Measurements from ENCODE around the gene TYK2.

- no peak for TF ChIP-seq POLR2A (IDR thresholded peaks at IDR 0.05)
- no peak for TF ChIP-seq CTCF (IDR thresholded peaks at IDR 0.05)
Measured at GRCh38 chr19:10395003-10395402, 14.6 kb upstream of the TYK2 start.
